Activated CD4-positive, alpha-beta memory T cell treated with anti-CD3 and anti-CD28 coated beads, Interleukin-2, amount 10 ng/mL, durations not matched to agents 7 days and 5 days (primary cell): ENCODE results near the gene SLC16A3. TPM values are rescaled to one million over a fixed set of nuclear protein-coding genes. Genes with fewer than 3 reads are reported as not detected.

ENCODE experiments used
- CTCF ChIA-PET: fragments of 350-600 bp; sonication (Branson Sonifier 250); formaldehyde crosslinking; loops from one replicate; lab custom pipeline; 2021; ENCODE audit warnings: antibody characterized with exemption, inconsistent platforms; lab: Charles Lee
- POLR2A ChIA-PET: fragments of 350-600 bp; sonication (Branson Sonifier 250); formaldehyde crosslinking; loops from one replicate; lab custom pipeline; 2021; ENCODE audit warnings: antibody characterized with exemption; lab: Charles Lee
- DNase-seq: peaks from one replicate; pipeline ENCODE4 v3.0.0-alpha.2; 2020
- H3K27ac Mint-ChIP-seq: one replicate; pipeline ENCODE4 v1.8.0; 2021; ENCODE audit warnings: mild to moderate bottlenecking, mixed read lengths
- H3K27me3 Mint-ChIP-seq: one replicate; pipeline ENCODE4 v1.8.0; 2021; ENCODE audit warnings: mixed read lengths
- H3K36me3 Mint-ChIP-seq: one replicate; pipeline ENCODE4 v1.8.0; 2021; ENCODE audit warnings: low read depth, mixed read lengths
- H3K4me1 Mint-ChIP-seq: one replicate; pipeline ENCODE4 v1.8.0; 2021; ENCODE audit warnings: mixed read lengths
- H3K4me3 Mint-ChIP-seq: one replicate; pipeline ENCODE4 v1.8.0; 2021; ENCODE audit warnings: mild to moderate bottlenecking, mixed read lengths
- H3K9me3 Mint-ChIP-seq: one replicate; pipeline ENCODE4 v1.8.0; 2021; ENCODE audit warnings: mixed read lengths
- total RNA-seq, 2 experiments: library from RNA; stranded (reverse); gene quantifications; one replicate each; pipeline ENCODE4 v1.2.3, GENCODE V29; 2021

SLC16A3 gene
- total RNA-seq, 2 experiments from 2014 or later: 206 to 210 TPM

DNA sequence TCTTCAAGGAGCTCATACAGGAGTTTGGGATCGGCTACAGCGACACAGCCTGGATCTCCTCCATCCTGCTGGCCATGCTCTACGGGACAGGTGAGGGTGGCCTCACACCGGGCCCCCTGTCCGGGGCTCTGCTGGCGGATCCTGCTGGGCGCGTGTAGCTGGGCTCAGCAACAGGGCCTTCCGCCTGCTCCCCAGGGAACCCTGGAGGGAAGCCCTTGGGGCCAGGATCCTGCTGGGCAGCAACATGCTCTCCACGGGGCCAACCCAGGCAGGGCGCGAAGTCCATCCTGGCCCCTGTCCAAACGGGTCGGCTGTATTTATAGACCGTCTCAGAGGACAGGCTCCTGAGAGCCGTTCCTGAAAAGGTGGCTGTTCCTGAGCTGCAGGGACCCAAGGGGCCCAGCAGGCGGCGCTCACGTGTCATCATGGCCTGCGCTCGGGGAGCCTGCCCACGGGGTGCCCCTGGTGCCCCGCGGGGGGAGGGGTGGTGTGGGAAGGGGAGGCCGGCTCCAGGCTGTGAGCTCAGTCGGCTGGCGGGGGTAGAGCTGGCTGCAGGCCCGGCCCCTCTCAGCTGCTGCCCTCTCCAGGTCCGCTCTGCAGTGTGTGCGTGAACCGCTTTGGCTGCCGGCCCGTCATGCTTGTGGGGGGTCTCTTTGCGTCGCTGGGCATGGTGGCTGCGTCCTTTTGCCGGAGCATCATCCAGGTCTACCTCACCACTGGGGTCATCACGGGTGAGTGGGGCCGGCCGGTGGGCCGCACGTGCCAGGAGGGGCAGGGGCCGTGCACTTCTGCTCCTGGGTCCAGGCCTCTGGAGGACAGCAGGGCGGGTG lies 7.5 kb downstream of the SLC16A3 start:
- DNase-seq: peak; percentile 75
- H3K4me3 Mint-ChIP-seq: no peak overlapping the region
- H3K4me1 Mint-ChIP-seq: peaks cover 63% of the 10 kb centered on the region
- peaks cover 27% of the 10 kb centered on the region for H3K36me3 Mint-ChIP-seq
- no peaks in the 10 kb centered on the region for H3K27me3 Mint-ChIP-seq
- H3K9me3 Mint-ChIP-seq: no peaks in the 10 kb centered on the region
- H3K27ac Mint-ChIP-seq: peak overlapping the region; percentile 44
- ChIA-PET CTCF (interaction anchor here (0.8 to 3.3 kb wide), 16 partner anchors 17 to 213 kb away, joined by 3 to 20 read pairs (median 5); partner anchors contain the start of genes CCDC57, CD7, HEXD and RAC3), POLR2A (interaction anchor here (0.9 to 4.7 kb wide), 7 partner anchors 18 to 206 kb away, joined by 3 to 21 read pairs (median 4); partner anchors contain the start of genes CCDC57 and SECTM1)

GRCh38 chr17:82237083-82237745 lies 8.4 kb downstream of the SLC16A3 start:
- Mint-ChIP-seq H3K27ac (no peak overlapping the region), H3K4me3 (no peak overlapping the region), H3K4me1 (peaks cover 66% of the 10 kb centered on the region)

DNA sequence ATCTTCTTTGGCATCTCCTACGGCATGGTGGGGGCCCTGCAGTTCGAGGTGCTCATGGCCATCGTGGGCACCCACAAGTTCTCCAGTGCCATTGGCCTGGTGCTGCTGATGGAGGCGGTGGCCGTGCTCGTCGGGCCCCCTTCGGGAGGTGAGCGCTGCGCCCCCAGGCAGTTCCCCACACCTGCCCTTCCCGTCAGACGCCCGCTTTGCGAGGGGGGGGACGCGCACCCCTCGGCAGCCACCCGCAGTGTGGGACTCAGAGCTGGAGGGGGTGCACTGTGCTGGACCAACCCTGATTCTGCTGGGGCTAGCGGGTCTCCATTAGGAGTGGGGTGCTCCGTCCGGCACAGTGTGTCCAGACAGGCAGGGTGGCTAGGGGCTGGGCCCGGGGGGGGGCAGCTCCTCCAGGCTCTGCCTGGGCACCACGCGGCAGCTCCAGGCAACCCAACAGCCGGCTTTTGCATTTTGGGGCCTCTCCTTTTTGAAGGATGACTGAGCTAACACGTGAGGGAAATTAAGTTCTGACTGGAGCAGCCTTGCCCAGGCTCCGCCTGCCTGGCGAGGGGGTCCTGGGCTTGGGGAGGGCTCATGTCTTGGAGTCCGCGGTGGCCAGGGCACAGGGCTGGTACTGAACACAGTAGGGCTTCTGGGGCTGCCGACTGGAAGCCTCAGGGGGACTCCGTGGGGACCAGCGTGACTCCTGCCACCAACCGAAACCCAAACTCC lies 9.1 kb downstream of the SLC16A3 start:
- peak overlapping the region; percentile 85 for H3K27ac Mint-ChIP-seq
- H3K4me1 Mint-ChIP-seq: peaks cover 69% of the 10 kb centered on the region
- no peaks in the 10 kb centered on the region for H3K27me3 Mint-ChIP-seq
- ChIA-PET POLR2A (interaction anchor here (1.0 to 4.7 kb wide), 7 partner anchors 9 to 96 kb away, joined by 3 to 27 read pairs (median 6); partner anchors contain the start of genes CCDC57, CD7, SECTM1 and SLC16A3), CTCF (interaction anchor here (1.0 to 2.2 kb wide), 4 partner anchors 32 to 182 kb away, joined by 3 to 10 read pairs (median 4); no protein-coding TSS in a partner anchor)
- peak; percentile 27 for DNase-seq
- H3K36me3 Mint-ChIP-seq: peaks cover 35% of the 10 kb centered on the region
- no peaks in the 10 kb centered on the region for H3K9me3 Mint-ChIP-seq
- no peak overlapping the region for H3K4me3 Mint-ChIP-seq

More at GRCh38 chr17:82237083-82237745, 8.4 kb downstream of the SLC16A3 start:
- H3K27me3 Mint-ChIP-seq: no peaks in the 10 kb centered on the region
- ChIA-PET POLR2A (interaction anchor here (0.9 to 4.7 kb wide), 8 partner anchors 8 to 97 kb away, joined by 3 to 27 read pairs (median 6); partner anchors contain the start of genes CCDC57, SECTM1 and SLC16A3), CTCF (interaction anchor here (1.4 to 3.3 kb wide), 7 partner anchors 25 to 212 kb away, joined by 3 to 20 read pairs (median 6); partner anchors contain the start of genes CCDC57, CD7 and RAC3)
- H3K36me3 Mint-ChIP-seq: peaks cover 30% of the 10 kb centered on the region
- no peak for DNase-seq
- no peaks in the 10 kb centered on the region for H3K9me3 Mint-ChIP-seq

- CTCF ChIA-PET: interaction anchor here (0.7 to 2.2 kb wide), 5 partner anchors 33 to 208 kb away, joined by 3 to 10 read pairs (median 4); no protein-coding TSS in a partner anchor
These were observed 9.8 kb downstream of the SLC16A3 start for GRCh38 chr17:82238472-82239201.

DNA sequence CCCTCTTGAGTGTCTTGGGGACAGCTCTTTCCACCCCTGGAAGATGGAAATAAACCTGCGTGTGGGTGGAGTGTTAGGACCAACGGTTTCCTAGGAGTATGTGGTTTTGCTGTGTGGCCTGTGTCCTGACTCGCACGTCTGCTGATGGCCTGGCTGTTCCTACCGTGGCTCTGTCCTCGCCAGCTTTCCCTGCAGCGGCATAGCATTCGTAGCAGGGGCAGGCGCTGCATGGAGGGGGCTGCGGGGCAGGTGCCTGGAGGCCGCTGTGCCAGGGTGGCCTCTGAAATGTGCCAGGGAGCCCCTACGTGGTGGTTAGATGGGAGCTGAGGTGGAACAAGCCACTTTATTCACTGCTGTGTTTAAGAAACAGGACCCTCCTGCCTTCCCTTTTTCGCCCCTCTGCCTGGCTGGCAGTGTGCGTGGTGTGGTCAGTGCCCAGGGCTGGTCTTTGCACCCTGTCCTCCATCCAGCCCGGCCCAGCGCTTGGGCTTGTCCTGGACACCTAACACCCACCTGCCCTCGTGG lies 10.6 kb downstream of the SLC16A3 start:
- peaks cover 46% of the 10 kb centered on the region for H3K36me3 Mint-ChIP-seq
- peaks cover 66% of the 10 kb centered on the region for H3K4me1 Mint-ChIP-seq
- no peak for DNase-seq
- ChIA-PET CTCF (interaction anchor here (1.6 kb wide), 1 partner anchor 180 kb away, joined by 4 read pairs; no protein-coding TSS in a partner anchor), POLR2A (interaction anchor here (0.6 to 4.1 kb wide), 6 partner anchors 10 to 257 kb away, joined by 3 to 27 read pairs (median 9); partner anchors contain the start of gene SLC16A3)
- H3K27me3 Mint-ChIP-seq: no peaks in the 10 kb centered on the region
- H3K27ac Mint-ChIP-seq: peak overlapping the region; percentile 44
- peak overlapping the region; percentile 30 for H3K4me3 Mint-ChIP-seq
- H3K9me3 Mint-ChIP-seq: no peaks in the 10 kb centered on the region

More at GRCh38 chr17:82238472-82239201, 9.8 kb downstream of the SLC16A3 start:
- H3K4me3 Mint-ChIP-seq: peak overlapping the region; percentile 69
- H3K27me3 Mint-ChIP-seq: no peaks in the 10 kb centered on the region
- peaks cover 65% of the 10 kb centered on the region for H3K4me1 Mint-ChIP-seq
- DNase-seq: peak; percentile 85
- peak overlapping the region; percentile 85 for H3K27ac Mint-ChIP-seq
- H3K36me3 Mint-ChIP-seq: peaks cover 38% of the 10 kb centered on the region
- no peaks in the 10 kb centered on the region for H3K9me3 Mint-ChIP-seq
- POLR2A ChIA-PET: interaction anchor here (0.8 to 4.7 kb wide), 9 partner anchors 9 to 257 kb away, joined by 3 to 27 read pairs (median 4); partner anchors contain the start of genes CCDC57, CD7 and SLC16A3

DNA sequence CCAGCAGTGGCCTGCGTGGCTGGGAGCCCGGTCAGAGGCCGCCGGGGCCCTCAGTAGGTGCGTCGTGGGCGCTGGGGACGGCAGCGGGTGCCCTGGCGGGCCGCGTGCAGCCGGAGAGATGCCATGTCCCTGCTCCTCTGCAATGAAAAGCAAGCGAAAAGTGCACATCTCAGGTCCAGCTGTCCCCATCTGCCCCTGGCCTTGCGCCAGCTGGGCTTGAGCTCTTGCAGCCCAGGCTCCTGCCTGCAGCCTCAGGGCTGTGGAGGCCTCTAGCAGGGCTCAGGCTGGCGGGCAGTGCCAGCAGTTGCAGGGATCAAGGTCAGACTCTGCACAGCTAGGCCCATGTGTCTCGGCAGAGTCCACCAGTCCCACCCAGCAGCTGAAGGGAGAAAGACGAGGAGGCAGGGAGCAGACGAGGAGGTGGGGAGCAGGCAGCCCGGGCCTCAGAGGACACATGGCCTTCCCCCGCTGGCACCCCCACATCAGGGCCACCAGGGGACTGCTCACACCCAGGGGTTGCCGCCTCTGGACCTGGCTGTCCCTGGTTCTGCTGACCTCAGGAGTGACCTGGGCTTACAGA lies 11.2 kb downstream of the SLC16A3 start:
- CTCF ChIA-PET: no interaction called here
- H3K9me3 Mint-ChIP-seq: no peaks in the 10 kb centered on the region
- H3K27ac Mint-ChIP-seq: peak overlapping the region; percentile 74
- POLR2A ChIA-PET: interaction anchor here (0.6 to 4.1 kb wide), 5 partner anchors 11 to 124 kb away, joined by 4 to 27 read pairs (median 5); partner anchors contain the start of genes CD7 and SLC16A3
- peaks cover 52% of the 10 kb centered on the region for H3K36me3 Mint-ChIP-seq
- H3K4me3 Mint-ChIP-seq: no peak overlapping the region
- H3K4me1 Mint-ChIP-seq: peaks cover 65% of the 10 kb centered on the region
- no peaks in the 10 kb centered on the region for H3K27me3 Mint-ChIP-seq
- no peak for DNase-seq

DNA sequence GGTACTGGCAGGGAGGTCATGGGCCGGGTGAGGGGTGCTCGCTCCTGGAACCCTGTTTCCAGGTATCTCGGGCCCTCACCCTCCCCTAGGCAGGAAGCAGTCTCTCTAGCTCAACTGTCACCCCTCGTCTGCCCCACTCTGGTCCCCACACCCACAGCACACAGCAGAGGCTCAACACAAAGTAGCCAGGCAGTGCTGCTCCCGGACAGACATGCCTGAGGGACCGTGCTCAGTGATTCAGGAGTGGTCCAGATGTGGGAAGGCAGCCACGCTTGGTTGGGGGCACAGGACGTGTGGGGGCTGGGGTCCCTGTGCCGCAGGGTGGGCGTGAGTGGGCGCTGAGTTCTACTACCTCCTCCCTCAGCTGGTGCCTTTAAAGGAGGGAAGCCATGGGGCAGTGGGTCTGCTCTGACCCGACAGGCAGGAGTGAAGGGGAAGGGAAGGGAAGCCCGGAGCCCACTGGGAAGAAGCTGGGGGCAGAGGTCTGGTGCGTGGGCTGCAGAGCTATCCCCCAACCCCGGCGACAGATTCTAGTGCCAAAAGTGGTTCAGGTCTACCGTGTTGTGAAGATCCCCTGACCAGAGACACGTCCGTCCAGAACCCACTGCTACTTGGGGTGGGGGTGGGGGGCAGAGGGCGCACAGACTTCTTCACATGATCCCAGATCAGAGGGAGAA lies 11.8 kb downstream of the SLC16A3 start:
- H3K9me3 Mint-ChIP-seq: no peaks in the 10 kb centered on the region

DNA sequence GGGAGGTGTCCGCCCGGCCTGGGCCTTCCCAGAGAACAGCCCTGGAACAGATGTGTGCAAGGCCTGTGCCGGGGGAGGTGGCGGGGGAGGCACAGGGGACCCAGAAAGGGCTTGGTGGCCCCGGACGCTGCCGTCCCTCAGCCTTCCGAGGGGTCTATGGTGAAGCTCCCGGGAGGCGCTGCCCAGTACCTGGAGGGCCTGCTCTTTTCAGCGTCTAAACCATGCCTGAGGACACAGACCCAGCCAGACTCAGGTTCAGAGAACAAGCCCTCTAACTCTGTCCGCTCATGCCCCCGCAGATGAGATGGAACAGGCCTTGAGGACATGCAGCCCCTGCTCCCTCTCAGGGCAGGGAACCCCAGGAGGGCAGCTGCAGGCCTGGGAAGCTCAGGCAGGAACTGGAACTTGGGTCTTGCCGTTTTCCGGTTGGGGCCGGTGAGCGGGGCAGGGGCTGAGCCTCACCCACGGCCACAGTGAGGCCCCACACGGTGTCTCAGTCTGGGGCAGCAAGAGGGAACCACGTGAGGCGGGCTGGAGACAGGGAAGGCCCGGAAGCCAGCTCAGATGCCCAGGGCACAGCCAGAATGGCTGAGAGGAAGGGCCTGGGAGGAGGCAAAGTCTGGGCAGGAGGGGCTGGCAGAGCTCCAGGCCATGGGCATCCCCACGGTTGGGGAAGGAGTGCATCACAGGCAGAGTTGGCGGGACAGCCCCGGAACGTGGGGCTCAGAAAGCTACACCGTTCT lies 12.5 kb downstream of the SLC16A3 start:
- Mint-ChIP-seq H3K4me1 (peaks cover 58% of the 10 kb centered on the region), H3K27me3 (no peaks in the 10 kb centered on the region), H3K27ac (peak overlapping the region; percentile 74), H3K36me3 (peaks cover 60% of the 10 kb centered on the region), H3K4me3 (no peak overlapping the region), H3K9me3 (no peaks in the 10 kb centered on the region)
- peak; percentile 23 for DNase-seq
- CTCF ChIA-PET: interaction anchor here (1.5 kb wide), 1 partner anchor 80 kb away, joined by 5 read pairs; no protein-coding TSS in a partner anchor
- POLR2A ChIA-PET: interaction anchor here (0.8 to 4.1 kb wide), 8 partner anchors 9 to 80 kb away, joined by 3 to 19 read pairs (median 4); partner anchors contain the start of genes CD7 and SLC16A3

More for the DNA sequence above, 11.8 kb downstream of the SLC16A3 start:
- H3K27ac Mint-ChIP-seq: peak overlapping the region; percentile 74
- ChIA-PET POLR2A (interaction anchor here (0.9 to 4.1 kb wide), 7 partner anchors 8 to 81 kb away, joined by 3 to 27 read pairs (median 5); partner anchors contain the start of genes CD7 and SLC16A3), CTCF (interaction anchor here (1.5 kb wide), 1 partner anchor 80 kb away, joined by 5 read pairs; no protein-coding TSS in a partner anchor)
- H3K36me3 Mint-ChIP-seq: peaks cover 58% of the 10 kb centered on the region
- no peak overlapping the region for H3K4me3 Mint-ChIP-seq
- peaks cover 62% of the 10 kb centered on the region for H3K4me1 Mint-ChIP-seq
- no peaks in the 10 kb centered on the region for H3K27me3 Mint-ChIP-seq
- DNase-seq: peak; percentile 20

DNA sequence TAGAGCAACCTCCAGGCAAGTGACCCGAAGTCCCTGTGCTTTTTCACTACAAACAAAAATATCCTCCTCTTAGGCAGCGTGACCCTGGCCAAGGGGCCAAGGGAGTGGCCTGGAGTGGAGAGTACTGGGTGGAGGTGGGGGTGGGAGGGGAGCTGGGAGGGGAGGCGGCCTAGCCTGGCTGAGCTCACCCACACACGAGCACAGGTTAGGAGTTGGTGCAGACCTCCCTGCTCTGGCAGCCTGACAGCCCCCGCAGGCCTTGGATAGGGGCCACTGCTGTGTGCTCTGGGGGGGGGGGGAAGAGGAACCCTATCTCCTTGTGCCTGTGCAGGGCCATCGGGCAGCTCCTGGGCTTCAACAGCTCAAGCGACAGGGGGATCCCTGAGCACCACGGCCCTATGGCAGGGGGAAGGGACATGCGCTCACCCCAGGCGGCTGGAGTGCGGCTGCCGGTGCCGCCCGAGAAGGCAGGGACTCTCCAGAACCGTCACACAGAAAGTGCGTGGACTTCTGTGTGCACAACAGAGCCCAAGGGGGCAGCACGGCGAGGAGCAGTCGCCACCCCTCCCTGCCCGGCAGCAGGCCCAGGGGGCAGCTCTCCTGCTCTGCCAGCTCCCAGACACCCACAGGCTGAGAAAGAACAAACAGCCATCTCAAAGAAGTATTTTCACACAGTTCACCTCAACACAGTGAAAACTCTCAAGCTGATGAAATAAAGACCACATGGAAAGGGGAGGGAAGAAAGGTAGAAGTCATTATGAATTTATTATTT lies 13.3 kb downstream of the SLC16A3 start:
- H3K4me3 Mint-ChIP-seq: no peak overlapping the region
- peaks cover 58% of the 10 kb centered on the region for H3K4me1 Mint-ChIP-seq

More for the DNA sequence above, 13.3 kb downstream of the SLC16A3 start:
- peak overlapping the region; percentile 74 for H3K27ac Mint-ChIP-seq
- POLR2A ChIA-PET: interaction anchor here (0.6 to 4.1 kb wide), 11 partner anchors 9 to 79 kb away, joined by 3 to 19 read pairs (median 3); partner anchors contain the start of genes CD7 and SLC16A3
- H3K9me3 Mint-ChIP-seq: no peaks in the 10 kb centered on the region
- no peaks in the 10 kb centered on the region for H3K27me3 Mint-ChIP-seq
- DNase-seq: no peak
- peaks cover 64% of the 10 kb centered on the region for H3K36me3 Mint-ChIP-seq
- CTCF ChIA-PET: interaction anchor here (0.6 to 1.5 kb wide), 2 partner anchors 79 to 168 kb away, joined by 4 to 5 read pairs; no protein-coding TSS in a partner anchor
